IMR-90 (cell line): ENCODE results near the gene SSBP3. TPM values are rescaled to one million over a fixed set of nuclear protein-coding genes. Genes with fewer than 3 reads are reported as not detected.

Experiments
- ATAC-seq: fragments of 200-7000 bp; cut with Tn5 transposase; 2 replicates; pipeline ENCODE4 v1.9.1; 2020; ENCODE audit warnings: low read depth, mild to moderate bottlenecking, moderate library complexity
- BruUV-seq: library from RNA; stranded (reverse); fragments of 400-500 nt; replicated peaks from 2 replicates; lab custom pipeline; 2021; lab: Mats Ljungman, UMichigan
- CTCF ChIA-PET: fragments of 300-600 bp; formaldehyde crosslinking; extraction: SDS; loops from one replicate; lab custom pipeline; 2021; ENCODE audit warnings: antibody characterized with exemption; lab: Yijun Ruan, JAX
- POLR2A ChIA-PET: fragments of 300-600 bp; sonication (Branson Sonifier 250); formaldehyde crosslinking; loops from one replicate; lab custom pipeline; 2022; ENCODE audit warnings: antibody characterized with exemption; ENCODE audit not compliant: unreplicated experiment; lab: Charles Lee
- DNase-seq: peaks from one replicate; pipeline ENCODE4 v3.0.0; 2013
- H2AFZ ChIP-seq: replicated peaks from 2 replicates; pipeline ENCODE3; 2013; ENCODE audit warnings: low read length, mild to moderate bottlenecking; ENCODE audit not compliant: poor library complexity
- H2AK5ac ChIP-seq: 2 replicates; pipeline ENCODE4 v1.6.1; 2013; ENCODE audit warnings: low read depth, low read length, inconsistent platforms
- H2AK9ac ChIP-seq: replicated peaks from 2 replicates; pipeline ENCODE3; 2013; ENCODE audit warnings: mild to moderate bottlenecking, low read depth, low read length, moderate library complexity; ENCODE audit not compliant: poor library complexity
- H2BK120ac ChIP-seq: 2 replicates; pipeline ENCODE4 v1.6.1; 2013; ENCODE audit warnings: low read depth, low read length, inconsistent platforms
- H2BK15ac ChIP-seq: 3 replicates; pipeline ENCODE4 v1.6.1; 2013; ENCODE audit warnings: low read depth, low read length, inconsistent platforms
- H2BK20ac ChIP-seq: 2 replicates; pipeline ENCODE4 v1.6.1; 2013; ENCODE audit warnings: low read depth, mild to moderate bottlenecking, inconsistent platforms, low read length, moderate library complexity
- H2BK5ac ChIP-seq: 2 replicates; pipeline ENCODE4 v1.6.1; 2013; ENCODE audit warnings: mild to moderate bottlenecking, low read depth, low read length, inconsistent platforms; ENCODE audit not compliant: poor library complexity, severe bottlenecking
- H3K14ac ChIP-seq: replicated peaks from 2 replicates; pipeline ENCODE4 v1.6.1; 2013; ENCODE audit warnings: low read depth, low read length, inconsistent platforms
- H3K18ac ChIP-seq: 2 replicates; pipeline ENCODE4 v1.6.1; 2013; ENCODE audit warnings: low read depth, low read length, control low read depth
- H3K23ac ChIP-seq: 2 replicates; pipeline ENCODE4 v1.6.1; 2013; ENCODE audit warnings: low read depth, low read length, inconsistent platforms
- H3K27ac ChIP-seq: 2 replicates; pipeline ENCODE4 v1.5.1; 2013; ENCODE audit warnings: mild to moderate bottlenecking, control low read depth, low read length; ENCODE audit not compliant: insufficient read depth
- H3K27me3 ChIP-seq: 2 replicates; pipeline ENCODE4 v1.6.1; 2013; ENCODE audit warnings: low read length; ENCODE audit not compliant: control insufficient read depth, insufficient read depth
- H3K36me3 ChIP-seq: 2 replicates; pipeline ENCODE4 v1.6.1; 2013; ENCODE audit warnings: low read length, mixed read lengths; ENCODE audit not compliant: control insufficient read depth, insufficient read depth
- H3K4ac ChIP-seq: 2 replicates; pipeline ENCODE4 v1.6.1; 2013; ENCODE audit warnings: low read depth, low read length, inconsistent platforms
- H3K4me1 ChIP-seq: 2 replicates; pipeline ENCODE4 v1.6.1; 2013; ENCODE audit warnings: low read length, mixed read lengths; ENCODE audit not compliant: control insufficient read depth, insufficient read depth
- H3K4me2 ChIP-seq: 2 replicates; pipeline ENCODE4 v1.6.1; 2013; ENCODE audit warnings: low read depth, mild to moderate bottlenecking, control low read depth, low read length, moderate library complexity
- H3K4me3 ChIP-seq: 2 replicates; pipeline ENCODE4 v1.5.1; 2013; ENCODE audit warnings: low read depth, mild to moderate bottlenecking, control low read depth, low read length, moderate library complexity; ENCODE audit not compliant: insufficient read depth
- H3K56ac ChIP-seq: 2 replicates; pipeline ENCODE4 v1.6.1; 2013; ENCODE audit warnings: low read length, inconsistent platforms; ENCODE audit not compliant: insufficient read depth; ENCODE audit errors: extremely low read depth
- H3K79me1 ChIP-seq, 2 experiments: 2 replicates each; pipeline ENCODE4 v1.6.1; 2013; ENCODE audit warnings: low read length in 2 of 2, inconsistent platforms in 1 of 2, low read depth in 1 of 2
- H3K9ac ChIP-seq: 2 replicates; pipeline ENCODE4 v1.6.1; 2013; ENCODE audit warnings: low read depth, low read length, control low read depth
- H3K9me1 ChIP-seq: 2 replicates; pipeline ENCODE4 v1.6.1; 2013; ENCODE audit warnings: low read length, inconsistent platforms; ENCODE audit not compliant: insufficient read depth
- H3K9me3 ChIP-seq: 2 replicates; pipeline ENCODE4 v1.6.1; 2013; ENCODE audit warnings: low read length; ENCODE audit not compliant: control insufficient read depth, insufficient read depth
- H4K20me1 ChIP-seq: 2 replicates; pipeline ENCODE4 v1.6.1; 2013; ENCODE audit warnings: low read length, inconsistent platforms; ENCODE audit not compliant: insufficient read depth
- H4K5ac ChIP-seq: 2 replicates; pipeline ENCODE4 v1.6.1; 2013; ENCODE audit warnings: mild to moderate bottlenecking, low read depth, low read length, control low read depth
- H4K8ac ChIP-seq, 2 experiments: 2 replicates each; pipeline ENCODE4 v1.6.1; 2013; ENCODE audit warnings: low read depth in 2 of 2, low read length in 2 of 2, control low read depth in 1 of 2, inconsistent platforms in 1 of 2
- H4K91ac ChIP-seq: 2 replicates; pipeline ENCODE4 v1.6.1; 2013; ENCODE audit warnings: low read depth, low read length, inconsistent platforms; ENCODE audit not compliant: insufficient read depth
- BHLHE40 ChIP-seq: fragments of 150-350 bp; IDR thresholded peaks from 2 replicates; pipeline ENCODE4 v1.6.1; 2016; ENCODE audit warnings: mild to moderate bottlenecking, low read depth, low read length
- CEBPB ChIP-seq: IDR thresholded peaks from 2 replicates; pipeline ENCODE4 v1.6.1; 2012; ENCODE audit warnings: low read depth, low read length, improper control_type of control experiment
- CHD1 ChIP-seq: IDR thresholded peaks from 2 replicates; pipeline ENCODE4 v1.6.1; 2012; ENCODE audit warnings: low read depth, low read length, improper control_type of control experiment
- FOS ChIP-seq: fragments of 150-350 bp; IDR thresholded peaks from 2 replicates; pipeline ENCODE4 v1.6.1; 2016; ENCODE audit warnings: low read depth, low read length
- MAFK ChIP-seq: IDR thresholded peaks from 2 replicates; pipeline ENCODE4 v1.6.1; 2012; ENCODE audit warnings: low read depth, low read length, improper control_type of control experiment
- MAZ ChIP-seq: IDR thresholded peaks from 2 replicates; pipeline ENCODE4 v1.6.1; 2012; ENCODE audit warnings: low read depth, mild to moderate bottlenecking, low read length, improper control_type of control experiment, moderate library complexity, borderline replicate concordance
- MXI1 ChIP-seq: IDR thresholded peaks from 2 replicates; pipeline ENCODE4 v1.6.1; 2012; ENCODE audit warnings: low read depth, mild to moderate bottlenecking, low read length, moderate library complexity, borderline replicate concordance
- NFE2L2 ChIP-seq: fragments of 150-350 bp; IDR thresholded peaks from 2 replicates; pipeline ENCODE4 v1.6.1; 2016; ENCODE audit warnings: low read depth, mild to moderate bottlenecking, low read length
- POLR2A ChIP-seq: IDR thresholded peaks from 2 replicates; pipeline ENCODE4 v1.6.1; 2012; ENCODE audit warnings: mild to moderate bottlenecking, low read depth, low read length
- RAD21 ChIP-seq: IDR thresholded peaks from 2 replicates; pipeline ENCODE4 v1.6.1; 2012; ENCODE audit warnings: low read length, improper control_type of control experiment
- RCOR1 ChIP-seq: IDR thresholded peaks from 2 replicates; pipeline ENCODE4 v1.6.1; 2012; ENCODE audit warnings: mild to moderate bottlenecking, low read length, improper control_type of control experiment; ENCODE audit not compliant: insufficient replicate concordance
- RFX5 ChIP-seq: IDR thresholded peaks from 2 replicates; pipeline ENCODE4 v1.8.0; 2012; ENCODE audit warnings: low read depth, mild to moderate bottlenecking, low read length, moderate library complexity
- WGBS, 2 experiments: methylation state at CpG; one replicate each; pipeline versions ENCODE4 v1.1.5 to v1.1.7; 2013; ENCODE audit warnings: missing lambda C conversion rate in 2 of 2; ENCODE audit not compliant: insufficient read length in 1 of 2; ENCODE audit errors: extremely low coverage in 2 of 2; 5-methylcytosine and 5-hydroxymethylcytosine counted together
- dilution Hi-C: fragments of 300-500 bp; cut with HindIII; formaldehyde crosslinking; loops from one replicate; pipeline ENCODE4 v1.14.3; 2018; ENCODE audit warnings: low sequenced_read_pairs; ENCODE audit not compliant: unreplicated experiment
- in situ Hi-C: fragments of 300-500 bp; cut with MboI; formaldehyde crosslinking; loops from 3 replicates; pipeline ENCODE4 v1.14.3; 2019; ENCODE audit warnings: low sequenced_read_pairs, inconsistent platforms, mixed read lengths
- intact Hi-C: fragments of 100-400 bp; cut with micrococcal nuclease; formaldehyde crosslinking; loops from 2 replicates; pipeline ENCODE4 v1.10.0; 2022
- polyA plus RNA-seq, 3 experiments: library from polyadenylated mRNA; depleted of rRNA; stranded (reverse); fragments of >200 nt; gene quantifications; 2 replicates each; pipeline ENCODE4 v1.2.3, GENCODE V29; 2012; ENCODE audit warnings: low replicate concordance in 1 of 3
- total RNA-seq: library from RNA; depleted of rRNA; stranded (reverse); fragments of >200 nt; gene quantifications from 2 replicates; pipeline ENCODE4 v1.2.3, GENCODE V29; 2012
- TF ChIP-seq, protein P1 (sequence below): fragments of 150-350 bp; IDR thresholded peaks from 2 replicates; pipeline ENCODE4 v1.6.1; 2017; ENCODE audit warnings: mild to moderate bottlenecking, antibody characterized with exemption, low read length, low read depth
- TF ChIP-seq, protein P2 (sequence below): fragments of 150-350 bp; IDR thresholded peaks from 2 replicates; pipeline ENCODE4 v1.6.1; 2016; ENCODE audit warnings: low read depth, mild to moderate bottlenecking, low read length, moderate library complexity, borderline replicate concordance
- TF ChIP-seq, protein P3 (sequence below): conservative IDR thresholded peaks from 2 replicates; pipeline ENCODE4 v1.5.1; 2012; ENCODE audit warnings: mild to moderate bottlenecking, low read depth, low read length, improper control_type of control experiment

The SSBP3 gene
- total and polyA plus RNA-seq, 2 of the 4 experiments (the other 2 are of a cell fraction), result 10.9 to 39.6 TPM

DNA sequence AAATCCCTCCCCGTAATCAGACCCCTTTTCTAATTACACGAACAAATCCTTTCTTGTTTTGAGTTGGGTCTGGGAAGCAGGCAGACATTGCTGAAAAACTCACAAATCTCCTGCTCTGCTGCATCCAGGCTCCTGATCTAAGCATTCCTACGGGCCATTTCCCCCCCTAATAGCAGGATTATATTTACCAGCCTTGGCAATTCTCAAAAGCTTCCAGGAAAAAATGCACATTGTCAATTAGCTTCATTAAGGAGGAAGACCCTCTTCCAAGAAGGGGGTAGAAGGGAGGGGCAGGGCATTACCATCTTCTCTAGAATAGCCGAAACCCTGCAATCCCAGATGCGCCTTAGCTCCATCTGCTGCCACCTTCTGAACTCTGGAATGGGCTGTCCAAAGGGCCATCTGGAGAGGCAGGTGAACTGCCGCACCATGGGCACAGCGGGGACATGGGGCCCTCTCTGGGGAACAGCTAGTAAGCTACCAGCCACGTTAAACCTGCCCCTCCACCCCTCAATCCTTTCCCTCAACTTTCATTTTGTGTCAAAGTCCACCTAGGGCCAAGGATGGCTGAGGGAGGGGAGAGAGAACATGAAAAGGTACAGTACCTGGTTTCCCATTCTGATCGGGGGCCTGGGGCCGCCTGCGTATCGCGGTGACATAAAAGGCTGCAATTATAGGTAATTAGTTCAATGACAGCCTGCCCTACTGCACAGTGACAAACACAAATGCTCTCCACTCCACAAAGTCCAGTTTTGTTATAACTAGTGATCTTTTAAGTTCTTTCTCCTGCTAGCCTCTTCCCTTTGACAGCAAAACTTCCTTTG, 149.5 kb downstream of the SSBP3 start:
- ChIA-PET POLR2A (no interaction called here), CTCF (no interaction called here)
- Histone ChIP-seq H3K4me3 (no peak overlapping the region), H4K20me1 (peaks cover 14% of the 10 kb centered on the region), H3K23ac (no peak overlapping the region), H3K4me2 (no peak overlapping the region), H2AK9ac (no peak overlapping the region), H3K36me3 (peaks cover 10% of the 10 kb centered on the region; the same call in 1 of the 2 replicates), H4K91ac (no peak overlapping the region), H4K5ac (no peak overlapping the region), H2AK5ac (no peak overlapping the region), H3K56ac (no peak overlapping the region), H3K79me1 (peaks cover 17 to 32% of the 10 kb centered on the region in 2 experiments), H3K27me3 (no peaks in the 10 kb centered on the region), H3K9me1 (peaks cover 12% of the 10 kb centered on the region), H3K9me3 (no peaks in the 10 kb centered on the region), H2BK120ac (no peak overlapping the region), H2BK20ac (no peak overlapping the region), H2AFZ (no peak overlapping the region), H3K4ac (no peak overlapping the region), H3K14ac (no peak overlapping the region), H2BK15ac (no peak overlapping the region), H2BK5ac (no peak overlapping the region), H4K8ac (no peak overlapping the region), H3K4me1 (peaks cover 18% of the 10 kb centered on the region), H3K27ac (no peak overlapping the region), H3K18ac (no peak overlapping the region), H3K9ac (no peak overlapping the region)
- TF ChIP-seq FOS (no peak), BHLHE40 (no peak), RCOR1 (no peak), RAD21 (no peak), NFE2L2 (no peak), CHD1 (no peak), MAFK (no peak), RFX5 (no peak), MAZ (no peak), CEBPB (no peak), POLR2A (no peak), MXI1 (no peak)
- TF ChIP-seq, protein P1, sequence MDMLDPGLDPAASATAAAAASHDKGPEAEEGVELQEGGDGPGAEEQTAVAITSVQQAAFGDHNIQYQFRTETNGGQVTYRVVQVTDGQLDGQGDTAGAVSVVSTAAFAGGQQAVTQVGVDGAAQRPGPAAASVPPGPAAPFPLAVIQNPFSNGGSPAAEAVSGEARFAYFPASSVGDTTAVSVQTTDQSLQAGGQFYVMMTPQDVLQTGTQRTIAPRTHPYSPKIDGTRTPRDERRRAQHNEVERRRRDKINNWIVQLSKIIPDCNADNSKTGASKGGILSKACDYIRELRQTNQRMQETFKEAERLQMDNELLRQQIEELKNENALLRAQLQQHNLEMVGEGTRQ, result no peak
- TF ChIP-seq, protein P2, sequence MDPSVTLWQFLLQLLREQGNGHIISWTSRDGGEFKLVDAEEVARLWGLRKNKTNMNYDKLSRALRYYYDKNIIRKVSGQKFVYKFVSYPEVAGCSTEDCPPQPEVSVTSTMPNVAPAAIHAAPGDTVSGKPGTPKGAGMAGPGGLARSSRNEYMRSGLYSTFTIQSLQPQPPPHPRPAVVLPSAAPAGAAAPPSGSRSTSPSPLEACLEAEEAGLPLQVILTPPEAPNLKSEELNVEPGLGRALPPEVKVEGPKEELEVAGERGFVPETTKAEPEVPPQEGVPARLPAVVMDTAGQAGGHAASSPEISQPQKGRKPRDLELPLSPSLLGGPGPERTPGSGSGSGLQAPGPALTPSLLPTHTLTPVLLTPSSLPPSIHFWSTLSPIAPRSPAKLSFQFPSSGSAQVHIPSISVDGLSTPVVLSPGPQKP, result no peak
- TF ChIP-seq, protein P3, sequence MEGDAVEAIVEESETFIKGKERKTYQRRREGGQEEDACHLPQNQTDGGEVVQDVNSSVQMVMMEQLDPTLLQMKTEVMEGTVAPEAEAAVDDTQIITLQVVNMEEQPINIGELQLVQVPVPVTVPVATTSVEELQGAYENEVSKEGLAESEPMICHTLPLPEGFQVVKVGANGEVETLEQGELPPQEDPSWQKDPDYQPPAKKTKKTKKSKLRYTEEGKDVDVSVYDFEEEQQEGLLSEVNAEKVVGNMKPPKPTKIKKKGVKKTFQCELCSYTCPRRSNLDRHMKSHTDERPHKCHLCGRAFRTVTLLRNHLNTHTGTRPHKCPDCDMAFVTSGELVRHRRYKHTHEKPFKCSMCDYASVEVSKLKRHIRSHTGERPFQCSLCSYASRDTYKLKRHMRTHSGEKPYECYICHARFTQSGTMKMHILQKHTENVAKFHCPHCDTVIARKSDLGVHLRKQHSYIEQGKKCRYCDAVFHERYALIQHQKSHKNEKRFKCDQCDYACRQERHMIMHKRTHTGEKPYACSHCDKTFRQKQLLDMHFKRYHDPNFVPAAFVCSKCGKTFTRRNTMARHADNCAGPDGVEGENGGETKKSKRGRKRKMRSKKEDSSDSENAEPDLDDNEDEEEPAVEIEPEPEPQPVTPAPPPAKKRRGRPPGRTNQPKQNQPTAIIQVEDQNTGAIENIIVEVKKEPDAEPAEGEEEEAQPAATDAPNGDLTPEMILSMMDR, result no peak
- DNase-seq (no peak), ATAC-seq (no peak)
- intact Hi-C loops (no loop called here), dilution Hi-C loops (no loop called here), in situ Hi-C loops (no loop called here)
- WGBS, 2 experiments, result 80% methylated on average over 1 of the region's 13 CpGs; no CpG with 5 or more reads in 1 of the 2 experiments
- no TSS peak for BruUV-seq
